Ovary (tissue), 3 donors: ENCODE data around the gene PLCB1.

Experiments used
- POLR2A ChIP-seq: fragments of 450-650 bp; IDR thresholded peaks from one replicate; pipeline ENCODE4 v1.6.1; 2017; ENCODE audit warnings: antibody characterized with exemption, mild to moderate bottlenecking, moderate library complexity
- TF ChIP-seq, protein P1 (sequence below), 3 donors: fragments of 450-650 bp in 2 of 3; fragments of 200-600 bp in 1 of 3; IDR thresholded peaks; one replicate each; pipeline versions ENCODE4 v1.5.1 to v1.8.0; 2016 to 2022; ENCODE audit warnings: antibody characterized with exemption in 3 of 3, mild to moderate bottlenecking in 1 of 3
- donor health status: DM: no; HTN: no; CAD: no.

DNA sequence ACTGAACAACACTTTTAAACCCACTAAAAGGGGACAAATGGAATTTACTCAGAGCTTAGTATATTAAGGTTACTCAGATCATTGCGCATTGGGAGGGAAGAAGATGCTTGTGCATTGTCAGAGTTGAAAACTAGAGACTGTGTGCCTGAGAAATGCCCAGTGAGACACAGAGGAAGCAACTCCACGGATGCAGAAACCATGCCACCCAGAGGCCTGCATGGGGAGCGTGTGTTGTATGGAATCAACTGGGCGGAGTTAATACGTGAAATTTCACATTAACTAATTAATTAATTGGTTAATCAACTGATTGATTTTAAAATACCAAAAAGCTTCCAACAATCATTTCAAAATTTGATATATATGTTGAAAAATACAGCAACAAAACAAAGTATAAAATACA is 391.6 kb downstream of the PLCB1 start:
- TF ChIP-seq POLR2A, result no peak
- TF ChIP-seq, protein P1, sequence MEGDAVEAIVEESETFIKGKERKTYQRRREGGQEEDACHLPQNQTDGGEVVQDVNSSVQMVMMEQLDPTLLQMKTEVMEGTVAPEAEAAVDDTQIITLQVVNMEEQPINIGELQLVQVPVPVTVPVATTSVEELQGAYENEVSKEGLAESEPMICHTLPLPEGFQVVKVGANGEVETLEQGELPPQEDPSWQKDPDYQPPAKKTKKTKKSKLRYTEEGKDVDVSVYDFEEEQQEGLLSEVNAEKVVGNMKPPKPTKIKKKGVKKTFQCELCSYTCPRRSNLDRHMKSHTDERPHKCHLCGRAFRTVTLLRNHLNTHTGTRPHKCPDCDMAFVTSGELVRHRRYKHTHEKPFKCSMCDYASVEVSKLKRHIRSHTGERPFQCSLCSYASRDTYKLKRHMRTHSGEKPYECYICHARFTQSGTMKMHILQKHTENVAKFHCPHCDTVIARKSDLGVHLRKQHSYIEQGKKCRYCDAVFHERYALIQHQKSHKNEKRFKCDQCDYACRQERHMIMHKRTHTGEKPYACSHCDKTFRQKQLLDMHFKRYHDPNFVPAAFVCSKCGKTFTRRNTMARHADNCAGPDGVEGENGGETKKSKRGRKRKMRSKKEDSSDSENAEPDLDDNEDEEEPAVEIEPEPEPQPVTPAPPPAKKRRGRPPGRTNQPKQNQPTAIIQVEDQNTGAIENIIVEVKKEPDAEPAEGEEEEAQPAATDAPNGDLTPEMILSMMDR (IDR thresholded peaks at IDR 0.05), result no peak
